Neural cell (in vitro differentiated cells): ENCODE results near the gene SFI1.
"Not testable (repeated sequence)": the region's sequence is repeated elsewhere in the genome, so short reads cannot be mapped to it uniquely, and the experiment has no call there.

Source experiments
- EZH2 ChIP-seq: fragments of 200-600, 300-800 bp; shearing (Covaris generic), sonication (generic); IDR thresholded peaks from 2 replicates; pipeline ENCODE4 v1.6.1; 2014; ENCODE audit warnings: antibody characterized with exemption, low read length, borderline replicate concordance, mild to moderate bottlenecking; ENCODE audit not compliant: insufficient read depth, poor library complexity, severe bottlenecking
- MXI1 ChIP-seq: fragments of 450-650 bp; conservative IDR thresholded peaks from 2 replicates; pipeline ENCODE4 v1.6.1; 2014; ENCODE audit warnings: antibody characterized with exemption, mild to moderate bottlenecking; ENCODE audit not compliant: poor library complexity, severe bottlenecking
- POLR2AphosphoS5 ChIP-seq: IDR thresholded peaks from 2 replicates; pipeline ENCODE4 v1.6.1; 2012
- RAD21 ChIP-seq: fragments of 450-650 bp; conservative IDR thresholded peaks from 2 replicates; pipeline ENCODE4 v1.6.1; 2014; ENCODE audit warnings: antibody characterized with exemption, mild to moderate bottlenecking, moderate library complexity
- TF ChIP-seq, protein P1 (sequence below): fragments of 450-650 bp; IDR thresholded peaks from 2 replicates; pipeline ENCODE4 v1.5.1; 2014; ENCODE audit warnings: antibody characterized with exemption, mild to moderate bottlenecking, moderate library complexity; ENCODE audit not compliant: poor library complexity, severe bottlenecking
- TF ChIP-seq, protein P2 (sequence below): IDR thresholded peaks from 2 replicates; pipeline ENCODE4 v1.6.1; 2012; ENCODE audit warnings: borderline replicate concordance

DNA sequence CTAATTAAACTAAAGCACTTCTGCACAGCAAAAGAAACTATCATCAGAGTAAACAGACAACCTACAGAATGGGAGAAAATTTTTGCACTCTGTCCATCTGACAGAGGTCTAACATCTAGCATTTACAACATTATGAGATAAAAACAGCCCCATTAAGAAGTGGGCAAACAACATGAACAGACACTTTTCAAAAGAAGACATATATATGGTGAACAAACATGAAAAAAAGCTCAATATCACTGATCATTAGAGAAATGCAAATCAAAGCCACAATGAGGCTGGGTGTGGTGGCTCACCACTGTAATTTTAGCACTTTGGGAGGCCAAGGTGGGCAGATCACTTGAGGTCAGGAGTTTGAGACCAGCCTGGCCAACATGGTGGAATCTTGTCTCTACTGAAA lies 11.2 kb downstream of the SFI1 start:
- TF ChIP-seq, protein P1, sequence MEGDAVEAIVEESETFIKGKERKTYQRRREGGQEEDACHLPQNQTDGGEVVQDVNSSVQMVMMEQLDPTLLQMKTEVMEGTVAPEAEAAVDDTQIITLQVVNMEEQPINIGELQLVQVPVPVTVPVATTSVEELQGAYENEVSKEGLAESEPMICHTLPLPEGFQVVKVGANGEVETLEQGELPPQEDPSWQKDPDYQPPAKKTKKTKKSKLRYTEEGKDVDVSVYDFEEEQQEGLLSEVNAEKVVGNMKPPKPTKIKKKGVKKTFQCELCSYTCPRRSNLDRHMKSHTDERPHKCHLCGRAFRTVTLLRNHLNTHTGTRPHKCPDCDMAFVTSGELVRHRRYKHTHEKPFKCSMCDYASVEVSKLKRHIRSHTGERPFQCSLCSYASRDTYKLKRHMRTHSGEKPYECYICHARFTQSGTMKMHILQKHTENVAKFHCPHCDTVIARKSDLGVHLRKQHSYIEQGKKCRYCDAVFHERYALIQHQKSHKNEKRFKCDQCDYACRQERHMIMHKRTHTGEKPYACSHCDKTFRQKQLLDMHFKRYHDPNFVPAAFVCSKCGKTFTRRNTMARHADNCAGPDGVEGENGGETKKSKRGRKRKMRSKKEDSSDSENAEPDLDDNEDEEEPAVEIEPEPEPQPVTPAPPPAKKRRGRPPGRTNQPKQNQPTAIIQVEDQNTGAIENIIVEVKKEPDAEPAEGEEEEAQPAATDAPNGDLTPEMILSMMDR: not testable (repeated sequence)
- TF ChIP-seq EZH2, POLR2AphosphoS5, MXI1, RAD21: not testable (repeated sequence)
- TF ChIP-seq, protein P2, sequence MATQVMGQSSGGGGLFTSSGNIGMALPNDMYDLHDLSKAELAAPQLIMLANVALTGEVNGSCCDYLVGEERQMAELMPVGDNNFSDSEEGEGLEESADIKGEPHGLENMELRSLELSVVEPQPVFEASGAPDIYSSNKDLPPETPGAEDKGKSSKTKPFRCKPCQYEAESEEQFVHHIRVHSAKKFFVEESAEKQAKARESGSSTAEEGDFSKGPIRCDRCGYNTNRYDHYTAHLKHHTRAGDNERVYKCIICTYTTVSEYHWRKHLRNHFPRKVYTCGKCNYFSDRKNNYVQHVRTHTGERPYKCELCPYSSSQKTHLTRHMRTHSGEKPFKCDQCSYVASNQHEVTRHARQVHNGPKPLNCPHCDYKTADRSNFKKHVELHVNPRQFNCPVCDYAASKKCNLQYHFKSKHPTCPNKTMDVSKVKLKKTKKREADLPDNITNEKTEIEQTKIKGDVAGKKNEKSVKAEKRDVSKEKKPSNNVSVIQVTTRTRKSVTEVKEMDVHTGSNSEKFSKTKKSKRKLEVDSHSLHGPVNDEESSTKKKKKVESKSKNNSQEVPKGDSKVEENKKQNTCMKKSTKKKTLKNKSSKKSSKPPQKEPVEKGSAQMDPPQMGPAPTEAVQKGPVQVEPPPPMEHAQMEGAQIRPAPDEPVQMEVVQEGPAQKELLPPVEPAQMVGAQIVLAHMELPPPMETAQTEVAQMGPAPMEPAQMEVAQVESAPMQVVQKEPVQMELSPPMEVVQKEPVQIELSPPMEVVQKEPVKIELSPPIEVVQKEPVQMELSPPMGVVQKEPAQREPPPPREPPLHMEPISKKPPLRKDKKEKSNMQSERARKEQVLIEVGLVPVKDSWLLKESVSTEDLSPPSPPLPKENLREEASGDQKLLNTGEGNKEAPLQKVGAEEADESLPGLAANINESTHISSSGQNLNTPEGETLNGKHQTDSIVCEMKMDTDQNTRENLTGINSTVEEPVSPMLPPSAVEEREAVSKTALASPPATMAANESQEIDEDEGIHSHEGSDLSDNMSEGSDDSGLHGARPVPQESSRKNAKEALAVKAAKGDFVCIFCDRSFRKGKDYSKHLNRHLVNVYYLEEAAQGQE: not testable (repeated sequence)
